ENCODE results near the gene TIAM1. TPM values are rescaled to one million over a fixed set of nuclear protein-coding genes. Genes with fewer than 3 reads are reported as not detected.
A peak's percentile ranks its signal among the peaks of the same experiment; 100 is the strongest.

Gene TIAM1
- total RNA-seq, 1 donor from 2014 or later: 6.6 TPM

- H3K27me3 Mint-ChIP-seq (ENCODE audit: low read depth): no peaks in the 10 kb centered on the region
- no peaks in the 10 kb centered on the region for H3K9me3 Mint-ChIP-seq (ENCODE audit: low read depth)
- H3K27ac Mint-ChIP-seq (ENCODE audit: unreplicated experiment): no peak overlapping the region
- H3K36me3 Mint-ChIP-seq (ENCODE audit: low read depth): peaks cover 1% of the 10 kb centered on the region
- no peak for DNase-seq (ENCODE audit: low spot score)
- peaks cover 3% of the 10 kb centered on the region for H3K4me1 Mint-ChIP-seq (ENCODE audit: low read depth)
- H3K4me3 Mint-ChIP-seq (ENCODE audit: unreplicated experiment): no peak overlapping the region
- peak; percentile 59 for TF ChIP-seq CTCF (IDR thresholded peaks at IDR 0.05)
Measured at GRCh38 chr21:31213787-31214186, 130.3 kb downstream of the TIAM1 start.

- no peaks in the 10 kb centered on the region for H3K4me1 Mint-ChIP-seq (ENCODE audit: low read depth)
- no peak for TF ChIP-seq CTCF (IDR thresholded peaks at IDR 0.05)
- H3K27ac Mint-ChIP-seq (ENCODE audit: unreplicated experiment): no peak overlapping the region
- H3K27me3 Mint-ChIP-seq (ENCODE audit: low read depth): no peaks in the 10 kb centered on the region
- no peak for DNase-seq (ENCODE audit: low spot score)
- H3K9me3 Mint-ChIP-seq (ENCODE audit: low read depth): no peaks in the 10 kb centered on the region
- peaks cover 1% of the 10 kb centered on the region for H3K36me3 Mint-ChIP-seq (ENCODE audit: low read depth)
- H3K4me3 Mint-ChIP-seq (ENCODE audit: unreplicated experiment): no peak overlapping the region
Measured at GRCh38 chr21:31211836-31212235, 132.2 kb downstream of the TIAM1 start.

- Mint-ChIP-seq H3K36me3 (ENCODE audit: low read depth) (no peaks in the 10 kb centered on the region), H3K27me3 (ENCODE audit: low read depth) (no peaks in the 10 kb centered on the region), H3K4me1 (ENCODE audit: low read depth) (peaks cover 41% of the 10 kb centered on the region), H3K4me3 (ENCODE audit: unreplicated experiment) (no peak overlapping the region), H3K9me3 (ENCODE audit: low read depth) (no peaks in the 10 kb centered on the region), H3K27ac (ENCODE audit: unreplicated experiment) (no peak overlapping the region)
- DNase-seq (ENCODE audit: low spot score): no peak
- no peak for TF ChIP-seq CTCF (IDR thresholded peaks at IDR 0.05)
Measured at GRCh38 chr21:31205412-31205811, 138.6 kb downstream of the TIAM1 start.

GRCh38 chr21:31204801-31205200 is 139.3 kb downstream of the TIAM1 start:
- no peak for DNase-seq (ENCODE audit: low spot score)
- Mint-ChIP-seq H3K4me3 (ENCODE audit: unreplicated experiment) (no peak overlapping the region), H3K27ac (ENCODE audit: unreplicated experiment) (no peak overlapping the region), H3K27me3 (ENCODE audit: low read depth) (no peaks in the 10 kb centered on the region), H3K4me1 (ENCODE audit: low read depth) (peaks cover 41% of the 10 kb centered on the region), H3K9me3 (ENCODE audit: low read depth) (no peaks in the 10 kb centered on the region), H3K36me3 (ENCODE audit: low read depth) (no peaks in the 10 kb centered on the region)
- no peak for TF ChIP-seq CTCF (IDR thresholded peaks at IDR 0.05)

GRCh38 chr21:31203431-31204054 is 140.5 kb downstream of the TIAM1 start:
- Mint-ChIP-seq H3K9me3 (ENCODE audit: low read depth) (no peaks in the 10 kb centered on the region), H3K27me3 (ENCODE audit: low read depth) (no peaks in the 10 kb centered on the region), H3K27ac (ENCODE audit: unreplicated experiment) (peak overlapping the region; percentile 79), H3K36me3 (ENCODE audit: low read depth) (no peaks in the 10 kb centered on the region), H3K4me3 (ENCODE audit: unreplicated experiment) (no peak overlapping the region), H3K4me1 (ENCODE audit: low read depth) (peaks cover 41% of the 10 kb centered on the region)
- no peak for DNase-seq (ENCODE audit: low spot score)
- no peak for TF ChIP-seq CTCF (IDR thresholded peaks at IDR 0.05)
